GM18873 (cell line): ENCODE measurements around the gene INPP5D.

Experiments used
- ATAC-seq: cut with Tn5 transposase; IDR thresholded peaks from one replicate; pipeline ENCODE4 v1.9.1; 2021; ENCODE audit warnings: mild to moderate bottlenecking, moderate library complexity, moderate number of reproducible peaks; ENCODE audit not compliant: unreplicated experiment, low FRiP score

The INPP5D gene

DNA sequence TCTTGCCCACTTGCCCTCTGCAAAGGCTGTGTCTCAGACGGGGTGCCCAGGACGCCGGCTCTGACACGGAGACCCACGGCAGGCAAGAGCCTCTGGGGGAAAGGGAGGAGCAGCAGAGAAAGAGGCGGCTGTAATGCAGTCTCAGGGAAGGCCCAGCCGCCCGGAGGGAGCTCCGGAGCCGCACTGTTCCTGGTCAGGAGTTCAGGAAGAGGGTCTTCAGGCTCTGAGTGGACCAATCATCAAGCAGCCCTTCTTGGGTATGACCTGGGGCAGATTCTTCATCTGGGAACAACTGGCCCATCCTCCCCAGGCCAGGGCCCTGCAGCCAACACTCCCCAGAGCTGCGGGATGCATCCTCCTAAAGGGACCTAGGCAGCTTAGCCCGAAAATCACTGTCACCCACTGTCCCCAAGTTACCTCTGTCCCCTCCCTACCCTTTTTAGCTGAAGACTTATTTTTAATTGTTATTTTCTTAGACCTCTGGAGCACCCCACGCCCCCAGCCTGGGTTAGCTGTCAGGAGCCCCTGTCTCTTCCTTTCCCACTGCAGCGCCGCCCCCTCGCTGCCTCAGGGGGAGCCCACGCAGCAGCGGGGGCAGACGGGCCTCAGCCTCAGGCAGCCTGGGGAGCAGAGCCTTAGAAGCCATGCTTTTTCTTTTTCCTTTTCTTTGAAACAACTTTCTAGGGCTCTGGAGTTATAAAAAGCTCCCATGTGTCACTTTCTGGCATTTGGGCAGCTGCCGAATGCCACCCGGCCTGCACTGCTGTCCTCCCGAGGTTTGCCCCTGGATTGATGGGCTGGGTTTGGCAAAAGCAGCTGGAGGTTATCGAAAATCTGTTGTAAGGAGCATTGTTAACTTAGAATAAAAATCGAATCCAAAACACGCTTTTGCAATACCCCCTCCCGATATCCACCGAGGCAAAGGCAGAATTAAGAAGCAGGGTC lies 28.3 kb upstream of the INPP5D start:
- ATAC-seq: no peak

DNA sequence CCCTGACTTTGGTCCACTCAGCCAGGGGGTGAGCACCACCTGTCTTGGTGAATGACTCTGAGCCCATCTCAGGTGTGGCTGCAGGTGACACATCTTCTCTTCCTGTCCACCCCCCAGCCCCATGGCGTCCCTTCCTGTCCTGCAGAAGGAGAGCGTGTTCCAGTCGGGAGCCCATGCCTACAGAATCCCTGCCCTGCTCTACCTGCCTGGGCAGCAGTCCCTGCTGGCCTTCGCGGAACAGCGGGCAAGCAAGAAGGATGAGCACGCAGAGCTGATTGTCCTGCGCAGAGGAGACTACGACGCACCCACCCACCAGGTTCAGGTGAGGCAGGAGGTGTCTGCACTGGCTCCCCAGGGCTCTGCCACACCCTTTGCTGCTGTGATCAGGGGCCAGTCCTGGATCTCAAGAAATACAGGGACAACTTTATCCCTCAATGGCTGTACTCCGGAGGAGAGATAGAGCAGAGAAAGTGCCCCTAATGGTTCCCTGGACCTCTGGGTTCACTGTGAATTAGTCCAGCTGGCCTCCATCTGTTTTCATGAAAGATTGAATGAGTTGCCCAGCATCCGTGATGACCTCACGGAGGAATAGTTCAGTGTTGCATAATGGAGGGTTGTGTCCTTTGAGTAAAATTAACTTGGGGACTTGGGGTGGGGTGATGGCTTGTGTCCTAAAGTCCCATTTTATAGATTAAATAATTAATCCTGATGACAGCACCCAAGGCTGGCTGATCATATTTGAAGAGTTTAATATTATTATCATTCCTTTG lies 27.4 kb upstream of the INPP5D start, which contains the start of gene NEU2:
Gene NEU2 (plus strand): TSS at position 122 of the 770 bp plus-strand sequence. CDS start 0 bp downstream, at position 122.
- no peak for ATAC-seq

DNA sequence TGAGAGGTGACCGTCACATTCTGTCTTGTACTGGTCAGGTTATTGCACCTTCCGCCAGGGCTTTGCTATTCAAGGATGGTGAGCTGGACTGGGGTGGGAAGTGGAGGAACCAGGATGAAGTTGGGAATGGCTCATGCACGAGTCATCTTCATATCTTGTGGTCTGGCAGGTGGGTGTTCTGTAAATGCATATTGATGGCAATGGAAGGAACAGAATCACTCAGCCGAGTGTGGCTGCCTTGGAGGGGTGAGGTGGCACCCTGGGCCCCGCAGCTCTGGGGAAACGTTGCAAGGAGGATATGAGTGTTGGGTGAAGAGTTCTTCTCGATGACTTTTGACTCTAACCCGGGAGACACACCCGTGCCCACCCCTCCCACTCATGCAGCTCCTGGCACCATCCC lies 26.5 kb upstream of the INPP5D start:
- ATAC-seq: no peak

DNA sequence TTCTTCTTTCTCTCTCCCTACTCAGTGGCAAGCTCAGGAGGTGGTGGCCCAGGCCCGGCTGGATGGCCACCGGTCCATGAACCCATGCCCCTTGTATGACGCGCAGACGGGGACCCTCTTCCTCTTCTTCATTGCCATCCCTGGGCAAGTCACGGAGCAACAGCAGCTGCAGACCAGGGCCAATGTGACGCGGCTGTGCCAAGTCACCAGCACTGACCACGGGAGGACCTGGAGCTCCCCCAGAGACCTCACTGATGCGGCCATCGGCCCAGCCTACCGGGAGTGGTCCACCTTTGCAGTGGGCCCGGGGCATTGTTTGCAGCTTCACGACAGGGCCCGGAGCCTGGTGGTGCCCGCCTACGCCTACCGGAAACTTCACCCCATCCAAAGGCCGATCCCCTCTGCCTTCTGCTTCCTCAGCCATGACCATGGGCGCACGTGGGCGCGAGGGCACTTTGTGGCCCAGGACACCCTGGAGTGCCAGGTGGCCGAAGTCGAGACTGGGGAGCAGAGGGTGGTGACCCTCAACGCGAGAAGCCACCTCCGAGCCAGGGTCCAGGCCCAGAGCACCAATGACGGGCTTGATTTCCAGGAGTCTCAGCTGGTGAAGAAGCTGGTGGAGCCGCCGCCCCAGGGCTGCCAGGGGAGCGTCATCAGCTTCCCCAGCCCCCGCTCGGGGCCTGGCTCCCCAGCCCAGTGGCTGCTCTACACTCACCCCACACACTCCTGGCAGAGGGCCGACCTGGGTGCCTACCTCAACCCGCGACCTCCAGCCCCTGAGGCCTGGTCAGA lies 25.9 kb upstream of the INPP5D start:
- no peak for ATAC-seq

DNA sequence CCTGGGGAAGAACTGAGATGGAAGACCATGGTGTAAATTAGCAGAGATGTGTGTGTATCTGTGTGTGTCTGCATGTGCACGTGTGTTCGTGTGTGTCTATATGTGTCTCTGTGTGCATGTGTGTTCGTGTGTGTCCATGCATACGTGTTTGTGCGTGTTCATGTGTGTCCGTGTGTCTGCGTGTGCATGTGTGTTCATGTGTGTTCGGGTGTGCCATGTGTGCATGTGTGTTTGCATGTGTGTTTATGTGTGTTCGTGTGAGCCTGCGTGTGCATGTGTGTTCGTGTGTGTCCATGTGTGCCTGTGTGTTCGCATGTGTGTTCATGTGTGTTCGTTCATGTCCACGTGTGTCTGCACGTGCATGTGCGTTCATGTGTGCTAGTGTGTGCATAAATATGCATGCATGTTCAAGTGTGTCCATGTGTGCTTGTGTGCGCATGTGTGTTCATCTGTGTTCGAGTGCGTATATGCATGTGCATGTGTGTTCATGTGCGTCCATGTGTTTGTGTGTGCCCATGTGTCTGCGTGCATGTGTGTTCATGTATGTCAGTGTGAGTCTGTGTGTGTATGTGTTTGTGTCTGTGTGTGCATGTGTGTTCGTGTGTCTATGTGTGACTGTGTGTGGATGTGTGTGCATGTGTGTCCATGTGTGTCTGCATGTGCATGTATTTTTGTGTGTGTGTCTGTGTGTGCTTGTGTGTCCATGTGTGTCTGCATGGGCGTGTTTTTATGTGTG lies 24.5 kb upstream of the INPP5D start:
- no peak for ATAC-seq

DNA sequence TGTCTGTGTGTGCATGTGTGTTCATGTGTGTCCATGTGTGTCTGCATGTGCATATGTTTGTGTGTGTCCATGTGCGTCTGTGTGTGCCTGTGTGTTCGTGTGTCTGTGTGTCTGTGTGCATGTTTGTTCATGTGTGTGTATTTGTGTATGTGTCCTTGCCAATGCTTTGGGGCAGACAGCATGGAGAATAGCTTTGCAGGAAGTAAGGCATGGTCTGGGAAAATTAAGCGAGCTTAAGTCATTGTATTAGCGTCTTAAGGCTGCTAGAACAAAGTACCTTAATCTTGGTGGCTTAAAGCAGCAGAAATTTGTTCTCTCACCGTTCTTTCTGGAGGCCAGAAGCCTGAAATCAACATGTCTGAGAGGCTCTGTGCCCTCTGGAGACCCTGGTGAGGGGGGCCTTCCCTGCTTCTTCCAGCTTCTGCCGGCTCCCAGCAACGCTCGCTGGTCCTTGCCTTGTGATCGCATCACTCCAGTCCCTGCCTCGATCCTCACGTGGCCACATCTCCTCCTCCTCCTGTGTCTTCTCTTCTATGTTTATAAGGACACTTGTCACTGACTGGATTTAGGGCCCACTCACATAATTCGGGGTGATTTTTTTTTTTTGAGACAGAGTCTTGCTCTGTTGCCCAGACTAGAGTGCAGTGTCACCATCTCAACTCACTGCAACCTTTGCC lies 23.8 kb upstream of the INPP5D start:
- ATAC-seq: no peak

DNA sequence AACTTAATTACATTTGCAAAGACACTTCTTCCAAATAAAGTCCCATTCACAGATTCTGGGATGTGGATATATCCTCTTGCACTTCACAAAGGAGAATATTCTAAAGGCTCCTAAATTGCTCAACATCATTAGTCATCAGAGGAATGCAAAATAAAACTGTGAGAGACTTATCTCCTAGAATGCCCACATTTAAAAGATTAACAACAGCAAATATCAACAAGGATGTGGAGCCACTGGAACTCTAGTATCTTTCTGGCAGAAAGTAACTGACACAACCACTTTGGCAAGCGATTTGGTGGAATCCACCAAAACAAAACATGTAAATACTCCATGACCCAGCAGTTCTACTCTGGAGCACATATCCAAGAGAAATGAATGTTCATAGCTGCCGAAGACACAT lies 23.1 kb upstream of the INPP5D start:
- ATAC-seq: no peak

DNA sequence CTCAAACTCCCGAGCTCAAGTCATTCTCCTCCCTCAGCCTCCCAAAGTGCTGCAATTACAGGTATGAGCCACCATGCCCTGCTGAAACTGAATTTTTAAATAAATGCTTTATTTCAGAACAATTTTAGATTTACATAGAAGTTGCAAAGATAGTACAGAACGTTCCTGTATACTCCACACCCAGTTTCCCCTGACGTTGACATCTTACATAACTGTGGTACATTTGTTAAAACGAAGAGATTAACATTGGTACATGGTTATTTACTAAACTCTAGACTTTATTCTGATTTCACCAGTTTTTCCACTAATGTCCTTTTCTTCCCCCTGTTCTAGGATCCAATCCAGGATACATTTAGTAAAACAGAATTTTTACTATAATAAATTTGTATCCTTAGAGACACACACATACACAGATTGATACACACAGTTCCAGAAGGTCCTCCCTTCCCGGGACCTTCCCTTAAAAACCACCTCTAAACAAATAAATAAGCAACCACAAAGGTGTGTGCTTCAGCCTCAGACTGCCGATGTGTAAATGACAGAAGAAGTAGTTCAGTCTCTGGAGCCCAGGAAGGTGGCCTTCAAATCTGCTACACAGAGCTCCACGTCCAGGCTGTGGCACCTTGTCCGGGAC lies 20.8 kb upstream of the INPP5D start:
- ATAC-seq: no peak

DNA sequence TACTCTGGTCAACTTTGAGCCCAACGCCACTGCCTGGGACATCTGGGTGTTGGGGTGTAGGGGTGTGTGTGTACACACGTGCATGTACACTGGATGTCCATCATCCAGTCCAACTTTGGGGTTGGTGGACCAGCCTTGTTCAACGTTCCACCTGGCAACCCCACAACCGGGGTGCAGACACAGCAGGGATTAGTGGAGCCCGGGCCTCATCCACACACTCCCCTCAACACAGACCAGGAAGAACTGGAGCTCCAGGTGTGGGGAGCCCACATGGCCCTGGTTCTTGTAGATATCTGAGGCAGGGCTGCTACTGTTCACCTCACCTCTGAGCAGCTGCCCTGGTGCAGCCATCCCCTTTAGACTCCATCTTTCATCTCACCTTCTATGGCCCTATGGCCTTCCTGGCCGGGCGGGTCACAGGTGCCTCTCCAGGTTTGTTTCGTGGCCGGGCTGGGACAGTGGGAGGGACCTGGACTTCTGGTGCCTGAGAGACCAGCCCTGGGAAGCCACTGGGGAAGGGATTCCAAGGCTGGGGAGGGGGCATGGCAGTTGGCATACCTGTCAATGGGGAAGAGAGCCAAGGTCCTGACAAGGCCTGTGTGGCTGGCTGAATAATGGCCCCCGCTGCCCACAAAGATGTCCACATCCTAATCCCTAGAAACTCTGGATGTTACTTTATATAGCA lies 20.2 kb upstream of the INPP5D start:
- ATAC-seq: no peak

DNA sequence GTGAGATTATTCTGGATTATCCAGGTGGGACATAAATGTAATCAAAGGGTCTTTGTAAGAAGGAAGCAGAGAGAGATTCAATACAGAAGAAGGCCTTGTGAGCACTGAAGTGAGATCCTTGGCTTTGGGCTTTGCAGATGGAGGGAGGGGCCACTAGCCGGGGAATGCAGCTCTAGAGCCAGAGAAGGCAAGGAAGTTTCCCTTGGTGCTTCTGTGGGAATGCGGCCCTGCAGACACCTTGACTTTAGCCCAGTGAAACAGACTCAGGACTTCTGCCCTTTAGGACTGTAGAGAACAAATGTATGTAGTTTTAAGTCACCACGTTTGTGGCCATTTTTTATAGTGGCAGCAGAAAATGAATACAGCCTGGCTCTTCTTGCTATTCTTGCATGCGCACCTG lies 19.6 kb upstream of the INPP5D start:
- no peak for ATAC-seq

DNA sequence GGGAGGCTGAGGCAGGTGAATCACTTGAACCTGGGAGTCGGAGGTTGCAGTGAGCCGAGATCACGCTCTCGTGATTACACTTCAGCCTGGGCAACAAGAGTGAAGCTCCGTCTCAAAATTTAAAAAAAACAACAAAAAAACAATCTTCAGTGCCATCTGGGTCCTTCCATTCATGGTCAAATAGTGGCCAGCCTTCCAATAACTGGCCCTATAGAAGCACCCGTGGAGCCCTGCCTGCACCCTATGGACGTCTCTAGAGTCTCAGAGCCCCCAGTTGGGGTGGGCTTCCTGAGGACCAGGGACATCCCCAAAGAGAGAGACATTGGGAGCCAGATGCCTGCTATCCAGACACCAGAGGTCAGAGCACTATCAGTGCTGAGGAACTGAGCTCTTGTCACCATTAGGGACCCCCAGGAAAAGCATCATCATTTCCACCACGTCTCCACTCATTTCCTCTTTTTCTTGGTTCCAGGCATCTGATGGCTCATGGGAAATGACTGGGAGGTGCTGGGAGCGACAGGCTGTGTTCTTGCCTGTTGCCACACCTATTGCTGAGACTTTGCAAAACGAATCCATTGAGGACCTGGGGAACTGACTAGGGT lies 18.3 kb upstream of the INPP5D start:
- ATAC-seq: no peak

DNA sequence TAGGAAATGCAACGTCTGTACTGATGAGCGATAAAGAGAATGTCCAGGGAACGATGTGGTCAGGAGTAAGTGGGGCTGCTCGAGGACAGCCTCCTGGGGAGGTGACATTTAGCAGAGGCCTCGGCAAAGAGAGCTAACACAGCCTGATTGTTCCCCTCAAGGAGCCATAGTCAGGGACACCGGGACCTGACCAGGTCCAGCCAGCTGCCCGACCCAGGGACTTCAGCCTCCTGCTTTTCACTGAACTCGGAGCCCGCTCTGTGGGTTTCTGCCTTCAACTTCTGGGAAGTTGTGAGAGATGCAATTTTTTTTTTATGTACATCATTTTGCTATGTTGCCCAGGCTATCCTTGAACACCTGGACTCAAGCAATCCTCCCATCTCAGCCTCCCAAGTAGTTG lies 17.6 kb upstream of the INPP5D start:
- no peak for ATAC-seq

DNA sequence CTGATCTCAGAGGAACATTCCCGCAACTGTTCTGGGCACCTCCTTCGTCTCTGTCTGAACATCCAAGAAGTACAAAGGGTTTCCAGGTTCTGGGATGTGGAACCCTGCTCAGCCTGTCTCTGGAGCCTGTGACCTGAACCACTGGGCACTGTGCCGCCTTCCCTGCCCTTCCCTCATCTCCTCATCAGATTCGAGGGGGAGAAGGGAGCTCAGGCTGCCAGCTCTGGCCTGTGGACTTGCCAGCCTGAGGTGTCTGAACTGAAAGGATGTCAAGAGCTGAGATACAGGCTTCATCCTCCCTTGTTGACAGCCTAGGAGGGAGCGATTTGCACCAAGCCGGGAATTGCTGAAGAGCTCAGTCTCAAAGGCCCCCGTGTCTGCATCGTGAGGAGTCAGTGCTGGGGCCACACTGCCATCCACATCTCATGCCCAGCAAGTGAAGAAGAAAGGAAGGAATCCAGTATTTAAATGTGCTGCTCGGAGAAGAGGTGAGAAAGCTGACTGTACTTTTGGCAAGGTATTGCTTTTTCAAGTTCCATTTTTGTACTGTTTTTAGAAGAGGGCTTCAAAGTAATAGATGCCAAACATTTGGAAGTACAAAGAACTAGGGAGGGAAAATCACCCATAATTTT lies 15.1 kb upstream of the INPP5D start:
- ATAC-seq: no peak

DNA sequence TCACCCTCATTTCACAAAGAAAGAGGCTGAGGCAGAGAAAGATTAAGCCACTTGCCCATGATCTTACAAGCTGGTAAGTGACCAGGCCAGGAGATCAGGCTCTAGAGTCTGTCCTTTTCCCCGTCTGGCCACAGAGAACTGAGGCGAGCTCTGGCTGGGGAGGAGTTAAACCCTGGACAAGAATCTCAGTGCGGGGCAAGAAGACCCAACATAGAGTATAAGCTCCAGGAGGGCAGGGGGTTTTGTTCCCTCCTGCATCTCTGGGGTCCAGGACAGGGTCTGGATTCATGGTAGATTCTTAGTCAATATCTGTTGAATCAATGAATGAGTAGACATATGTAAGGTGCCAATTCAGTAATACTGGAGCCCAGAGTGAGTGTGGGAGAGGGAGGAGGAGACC lies 12.9 kb upstream of the INPP5D start:
- ATAC-seq: no peak

DNA sequence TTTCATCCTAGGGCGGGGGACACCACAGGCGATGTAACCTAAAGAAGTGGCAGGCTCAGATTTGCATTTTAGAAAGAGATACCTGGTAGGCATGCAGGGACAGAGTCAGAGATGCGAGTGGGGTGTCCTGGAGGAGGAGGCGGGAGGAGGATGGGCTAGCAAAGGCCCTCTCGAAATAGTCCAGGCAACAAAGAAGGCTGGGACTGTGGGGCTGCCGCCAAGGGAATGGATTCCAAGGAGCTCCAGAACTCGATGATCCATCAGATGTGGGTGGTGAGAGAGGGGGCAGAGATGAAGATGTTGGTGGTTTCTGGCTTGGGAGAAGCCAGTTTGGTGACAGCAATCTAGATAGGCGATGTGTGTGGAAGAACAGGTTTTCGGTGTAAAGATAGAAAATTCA lies 12.5 kb upstream of the INPP5D start:
- no peak for ATAC-seq

DNA sequence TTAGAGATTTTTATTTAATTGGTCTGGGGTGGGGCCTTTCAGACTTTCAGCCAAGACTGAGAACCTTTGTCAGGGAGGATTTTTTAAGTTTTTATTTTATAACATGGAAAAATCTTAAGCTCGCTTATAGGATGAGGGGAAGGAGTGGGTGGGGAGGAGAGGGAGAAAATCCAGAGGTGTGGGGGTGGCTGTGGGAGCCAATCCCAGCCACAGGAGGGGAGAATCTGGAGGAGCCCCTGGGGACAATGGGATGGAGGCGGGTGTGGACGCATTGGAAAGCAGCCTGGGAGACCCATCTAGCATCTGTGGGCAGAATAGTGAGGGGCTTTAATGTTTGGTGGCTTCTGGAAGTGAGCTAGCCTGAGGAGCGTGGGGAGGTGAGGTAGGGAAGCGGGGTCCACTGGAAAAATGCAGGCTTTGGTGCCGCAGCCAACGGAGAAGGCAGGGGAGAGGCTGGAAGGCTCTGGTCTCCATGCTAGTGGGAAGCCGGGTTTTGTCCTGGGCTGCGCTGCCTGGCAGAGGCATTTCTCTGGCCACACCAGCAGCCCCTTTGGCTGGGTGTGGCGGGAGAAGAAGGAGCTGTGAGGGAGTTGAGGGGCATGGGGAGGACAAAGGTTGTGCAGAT lies 11.5 kb upstream of the INPP5D start:
- ATAC-seq: no peak

DNA sequence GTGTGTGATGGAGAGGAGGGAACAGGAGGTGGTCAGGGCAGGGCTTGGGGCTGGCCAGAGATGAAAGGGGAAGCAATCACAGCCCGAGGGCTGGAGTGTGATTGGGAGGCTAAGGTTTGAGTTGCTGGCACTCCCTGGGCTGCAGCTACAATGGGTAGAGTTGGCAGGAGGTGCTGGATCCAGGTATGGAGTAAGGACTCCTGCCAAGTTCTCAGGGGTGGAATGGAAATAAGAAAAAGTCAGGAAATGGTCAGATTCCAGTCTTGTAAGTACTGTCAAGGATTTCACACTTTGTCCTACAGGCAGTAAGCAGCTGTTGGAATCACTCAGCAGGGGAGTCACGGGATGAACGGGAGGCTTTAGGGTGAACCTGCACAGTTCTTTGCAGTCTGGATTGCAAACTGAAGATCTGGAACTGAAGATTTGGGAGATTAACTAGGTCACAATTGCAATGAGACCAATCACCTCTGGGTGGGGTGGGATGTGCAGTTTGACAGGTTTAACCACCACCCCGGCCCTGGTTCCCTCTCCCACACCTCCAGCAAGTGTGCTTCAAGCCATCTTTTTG lies 10.9 kb upstream of the INPP5D start:
- ATAC-seq: no peak
